ENCODE measurements around the gene TMEM89.

DNA sequence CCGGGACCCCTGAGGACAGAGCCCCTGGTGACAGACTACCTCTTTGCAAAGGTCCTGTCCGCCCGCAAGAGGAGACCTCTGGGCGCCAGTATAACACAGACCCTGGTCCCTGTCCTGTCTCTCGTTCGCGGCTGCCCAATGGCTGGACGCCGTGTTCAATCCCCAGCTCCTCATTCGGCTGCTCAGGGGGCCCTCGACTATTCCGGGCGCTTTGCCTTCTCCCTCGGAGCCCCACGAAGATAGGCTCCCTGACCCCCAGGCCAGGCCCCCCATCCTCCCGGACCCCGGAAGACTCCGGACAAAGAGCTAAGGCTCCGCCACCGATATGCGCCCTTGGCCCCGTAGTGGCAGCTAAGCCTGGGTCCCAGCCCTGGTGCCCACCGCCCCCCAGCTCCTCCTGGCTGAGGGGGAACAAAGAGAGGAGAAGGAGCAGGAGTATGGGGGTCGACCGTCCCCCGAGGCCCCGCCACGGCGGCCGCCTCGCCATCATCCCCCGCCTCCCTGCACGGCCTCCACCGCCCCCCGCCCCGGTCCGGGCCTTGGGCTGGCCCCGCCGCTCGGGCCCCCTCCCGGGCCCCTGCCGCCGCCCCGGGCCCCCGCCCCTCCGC is 40.7 kb upstream of the TMEM89 start:
- TF ChIP-seq, protein P1, sequence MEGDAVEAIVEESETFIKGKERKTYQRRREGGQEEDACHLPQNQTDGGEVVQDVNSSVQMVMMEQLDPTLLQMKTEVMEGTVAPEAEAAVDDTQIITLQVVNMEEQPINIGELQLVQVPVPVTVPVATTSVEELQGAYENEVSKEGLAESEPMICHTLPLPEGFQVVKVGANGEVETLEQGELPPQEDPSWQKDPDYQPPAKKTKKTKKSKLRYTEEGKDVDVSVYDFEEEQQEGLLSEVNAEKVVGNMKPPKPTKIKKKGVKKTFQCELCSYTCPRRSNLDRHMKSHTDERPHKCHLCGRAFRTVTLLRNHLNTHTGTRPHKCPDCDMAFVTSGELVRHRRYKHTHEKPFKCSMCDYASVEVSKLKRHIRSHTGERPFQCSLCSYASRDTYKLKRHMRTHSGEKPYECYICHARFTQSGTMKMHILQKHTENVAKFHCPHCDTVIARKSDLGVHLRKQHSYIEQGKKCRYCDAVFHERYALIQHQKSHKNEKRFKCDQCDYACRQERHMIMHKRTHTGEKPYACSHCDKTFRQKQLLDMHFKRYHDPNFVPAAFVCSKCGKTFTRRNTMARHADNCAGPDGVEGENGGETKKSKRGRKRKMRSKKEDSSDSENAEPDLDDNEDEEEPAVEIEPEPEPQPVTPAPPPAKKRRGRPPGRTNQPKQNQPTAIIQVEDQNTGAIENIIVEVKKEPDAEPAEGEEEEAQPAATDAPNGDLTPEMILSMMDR (IDR thresholded peaks at IDR 0.05), result no peak
- no peak for TF ChIP-seq REST (IDR thresholded peaks at IDR 0.05; ENCODE audit: insufficient read depth in 1 of 2, low read depth in 2 of 2, low read length in 1 of 2)
- TF ChIP-seq POLR2AphosphoS5 (IDR thresholded peaks at IDR 0.05; ENCODE audit: low read depth, low read length), result no peak
- no peak for TF ChIP-seq TCF7L2 (IDR thresholded peaks at IDR 0.05; ENCODE audit: low read depth, low read length)

Measured in Panc1 (cell line).